B cell (primary cell): ENCODE measurements around the gene H6PD.

ENCODE experiments used
- EZH2 ChIP-seq: IDR thresholded peaks from 2 replicates; pipeline ENCODE4 v1.6.1; 2012; ENCODE audit warnings: borderline replicate concordance, low read depth, mild to moderate bottlenecking, moderate library complexity, low read length; ENCODE audit not compliant: insufficient read depth, poor library complexity, severe bottlenecking
- TF ChIP-seq, protein P1 (sequence below): fragments of 200-600 bp; IDR thresholded peaks from one replicate; pipeline ENCODE4 v1.8.0; 2022; ENCODE audit warnings: antibody characterized with exemption, mild to moderate bottlenecking

DNA sequence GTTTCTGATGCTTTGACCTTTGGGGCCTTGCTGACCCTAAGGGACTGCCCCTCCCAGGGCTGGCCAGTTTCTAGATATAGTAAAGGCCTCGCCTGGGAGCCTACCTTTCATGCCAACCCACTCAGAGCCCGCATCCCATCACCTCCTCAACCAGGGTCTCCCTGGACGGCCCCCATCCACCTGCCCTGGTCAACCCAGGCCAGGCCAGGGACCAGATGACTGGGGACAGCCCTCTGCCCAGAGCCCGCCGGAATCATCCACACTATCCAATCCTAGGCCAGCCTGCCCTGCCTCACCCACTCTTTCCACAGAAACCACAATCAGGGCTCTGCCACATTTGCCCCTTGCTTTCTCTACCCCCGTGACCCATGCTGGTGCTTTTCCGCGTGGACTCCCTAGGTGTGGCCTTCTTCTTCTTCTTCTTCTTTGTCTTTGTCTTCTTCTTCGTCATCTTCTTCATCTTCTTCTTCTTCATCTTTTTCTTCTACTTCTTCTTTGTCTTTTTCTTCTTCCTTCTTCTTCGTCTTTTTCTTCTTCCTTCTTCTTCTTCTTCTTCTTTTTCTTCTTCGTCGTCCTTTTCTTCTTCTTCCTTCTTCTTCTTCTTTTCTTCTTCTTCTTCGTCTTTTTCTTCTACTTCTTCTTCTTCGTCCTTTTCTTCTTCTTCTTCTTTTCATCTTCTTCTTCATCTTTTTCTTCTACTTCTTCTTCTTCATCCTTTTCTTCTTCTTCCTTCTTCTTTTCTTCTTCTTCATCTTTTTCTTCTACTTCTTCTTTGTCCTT lies 11.5 kb upstream of the H6PD start:
- TF ChIP-seq, protein P1, sequence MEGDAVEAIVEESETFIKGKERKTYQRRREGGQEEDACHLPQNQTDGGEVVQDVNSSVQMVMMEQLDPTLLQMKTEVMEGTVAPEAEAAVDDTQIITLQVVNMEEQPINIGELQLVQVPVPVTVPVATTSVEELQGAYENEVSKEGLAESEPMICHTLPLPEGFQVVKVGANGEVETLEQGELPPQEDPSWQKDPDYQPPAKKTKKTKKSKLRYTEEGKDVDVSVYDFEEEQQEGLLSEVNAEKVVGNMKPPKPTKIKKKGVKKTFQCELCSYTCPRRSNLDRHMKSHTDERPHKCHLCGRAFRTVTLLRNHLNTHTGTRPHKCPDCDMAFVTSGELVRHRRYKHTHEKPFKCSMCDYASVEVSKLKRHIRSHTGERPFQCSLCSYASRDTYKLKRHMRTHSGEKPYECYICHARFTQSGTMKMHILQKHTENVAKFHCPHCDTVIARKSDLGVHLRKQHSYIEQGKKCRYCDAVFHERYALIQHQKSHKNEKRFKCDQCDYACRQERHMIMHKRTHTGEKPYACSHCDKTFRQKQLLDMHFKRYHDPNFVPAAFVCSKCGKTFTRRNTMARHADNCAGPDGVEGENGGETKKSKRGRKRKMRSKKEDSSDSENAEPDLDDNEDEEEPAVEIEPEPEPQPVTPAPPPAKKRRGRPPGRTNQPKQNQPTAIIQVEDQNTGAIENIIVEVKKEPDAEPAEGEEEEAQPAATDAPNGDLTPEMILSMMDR: peak; percentile 42
- no peak for TF ChIP-seq EZH2
